Measurements from ENCODE around the gene SEC14L2.

The SEC14L2 gene

GRCh38 chr22:30474121-30474520, 77.3 kb downstream of the SEC14L2 start:
- no peak for DNase-seq (ENCODE audit: insufficient read length, low spot score)
- no peak for FAIRE-seq
- TF ChIP-seq TAF1 (IDR thresholded peaks at IDR 0.05; ENCODE audit: low read depth, low read length) (no peak), SPI1 (IDR thresholded peaks at IDR 0.05; ENCODE audit: low read depth, low read length) (no peak), PAX5 (IDR thresholded peaks at IDR 0.05; ENCODE audit: insufficient read depth, low read length, severe bottlenecking) (no peak), POLR2A (IDR thresholded peaks at IDR 0.05; ENCODE audit: low read depth, low read length) (no peak), POU2F2 (IDR thresholded peaks at IDR 0.05; ENCODE audit: low read depth, low read length) (no peak), POLR2AphosphoS5 (IDR thresholded peaks at IDR 0.05; ENCODE audit: low read depth, low read length) (no peak)

Data from GM12891 (cell line).